ENCODE data around the gene LIMS3. TPM values are rescaled to one million over a fixed set of nuclear protein-coding genes. Genes with fewer than 3 reads are reported as not detected.
"Not testable (repeated sequence)": the region's sequence is repeated elsewhere in the genome, so short reads cannot be mapped to it uniquely, and the experiment has no call there.

The LIMS3 gene
- total RNA-seq, 4 donors from 2014 or later, result 2.4 to 9.6 (median 5.4) TPM

GRCh38 chr2:109905796-109906195 is 7.3 kb downstream of the LIMS3 start:
- intact Hi-C loops (cut with DNase I), result not testable (repeated sequence)

DNA sequence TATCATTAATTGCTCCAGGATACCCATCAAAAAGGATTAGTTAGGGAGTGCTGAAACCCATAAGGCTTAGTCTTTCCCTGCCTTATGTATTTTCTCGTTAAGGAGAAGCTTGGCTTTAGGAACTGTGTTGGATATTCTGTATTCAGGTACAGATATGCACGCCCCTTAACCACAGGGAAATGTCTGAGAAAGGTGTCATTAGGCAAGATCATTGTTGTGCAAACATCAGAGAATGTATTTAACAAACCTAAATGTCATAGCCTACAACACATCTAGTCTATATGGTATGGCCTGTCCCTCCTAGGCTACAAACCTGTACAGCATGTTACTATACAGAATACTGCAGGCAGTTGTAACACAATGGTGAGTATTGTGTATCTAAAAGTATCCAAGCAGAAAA is 10.1 kb downstream of the LIMS3 start:
- H3K27me3 ChIP-seq; DNase-seq; H3K27ac ChIP-seq; H3K36me3 ChIP-seq; H3K4me3 ChIP-seq (replicated peaks in 1 of 3); intact Hi-C loops (cut with DNase I); H3K4me1 ChIP-seq; H3K9me3 ChIP-seq: not testable (repeated sequence)
- no CpG with 5 or more reads among the region's 2 CpGs for WGBS, 2 donors

More at GRCh38 chr2:109905796-109906195, 7.3 kb downstream of the LIMS3 start:
- not testable (repeated sequence) for DNase-seq; H3K4me3 ChIP-seq (replicated peaks in 1 of 3); H3K27ac ChIP-seq; H3K9me3 ChIP-seq; H3K27me3 ChIP-seq; H3K36me3 ChIP-seq; H3K4me1 ChIP-seq
- no CpG with 5 or more reads among the region's 8 CpGs for WGBS, 2 donors

DNA sequence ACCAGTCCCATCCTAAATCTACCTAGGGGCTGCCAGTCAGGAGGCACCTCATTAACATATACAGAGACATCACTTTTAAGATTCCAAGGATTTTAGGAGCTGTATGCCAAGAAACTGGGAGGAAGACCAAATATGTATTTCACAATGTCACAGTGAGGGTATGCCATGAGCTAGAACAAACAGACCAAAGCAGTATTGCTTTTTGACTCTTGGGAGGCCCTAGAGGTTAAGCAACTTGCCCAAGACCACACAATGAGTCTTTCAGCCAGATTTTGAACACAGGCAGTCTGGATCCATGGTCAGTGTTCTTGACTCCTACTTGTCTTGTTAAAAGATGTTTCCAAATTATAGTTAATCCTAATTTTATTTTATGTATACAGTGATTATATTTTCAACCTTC is 12.3 kb downstream of the LIMS3 start:
- H3K9me3 ChIP-seq; H3K27me3 ChIP-seq; H3K4me3 ChIP-seq (replicated peaks in 1 of 3); H3K27ac ChIP-seq; H3K36me3 ChIP-seq; DNase-seq; H3K4me1 ChIP-seq; intact Hi-C loops (cut with DNase I): not testable (repeated sequence)

GRCh38 chr2:109913911-109914310 is 15.4 kb downstream of the LIMS3 start:
- H3K27me3 ChIP-seq; H3K4me3 ChIP-seq (replicated peaks in 1 of 3); H3K9me3 ChIP-seq; H3K4me1 ChIP-seq; H3K27ac ChIP-seq; DNase-seq; intact Hi-C loops (cut with DNase I); H3K36me3 ChIP-seq: not testable (repeated sequence)
- 100% methylated on average over 1 of the region's 2 CpGs; no CpG with 5 or more reads in 1 of the 2 donors for WGBS, 2 donors

GRCh38 chr2:109914552-109914951 is 16.1 kb downstream of the LIMS3 start:
- H3K4me3 ChIP-seq (replicated peaks in 1 of 3); H3K9me3 ChIP-seq; intact Hi-C loops (cut with DNase I); H3K27me3 ChIP-seq; H3K27ac ChIP-seq; H3K4me1 ChIP-seq; H3K36me3 ChIP-seq; DNase-seq: not testable (repeated sequence)
- no CpG with 5 or more reads among the region's 7 CpGs for WGBS, 2 donors

DNA sequence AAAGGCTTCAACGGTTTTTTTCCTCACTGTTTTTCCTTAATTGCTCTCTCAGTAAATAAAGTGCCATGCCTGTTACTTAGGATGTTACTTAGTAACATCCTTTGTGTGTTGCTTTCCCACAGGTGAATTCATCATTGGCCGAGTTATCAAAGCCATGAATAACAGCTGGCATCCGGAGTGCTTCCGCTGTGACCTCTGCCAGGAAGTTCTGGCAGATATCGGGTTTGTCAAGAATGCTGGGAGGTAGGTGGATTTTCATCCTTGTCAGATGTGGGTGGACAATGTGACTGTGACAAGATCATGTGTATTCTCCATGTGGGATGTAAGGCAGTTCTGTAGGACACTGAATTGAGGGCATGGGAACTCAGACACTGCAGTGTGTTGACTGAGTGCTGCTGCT is 17.3 kb downstream of the LIMS3 start:
- H3K27ac ChIP-seq; DNase-seq; H3K4me1 ChIP-seq; intact Hi-C loops (cut with DNase I); H3K4me3 ChIP-seq (replicated peaks in 1 of 3); H3K9me3 ChIP-seq; H3K27me3 ChIP-seq; H3K36me3 ChIP-seq: not testable (repeated sequence)
- no CpG with 5 or more reads among the region's 5 CpGs for WGBS, 2 donors

GRCh38 chr2:109920162-109920561 is 21.7 kb downstream of the LIMS3 start:
- H3K4me3 ChIP-seq (replicated peaks in 1 of 3); H3K27ac ChIP-seq; H3K36me3 ChIP-seq; intact Hi-C loops (cut with DNase I); H3K9me3 ChIP-seq; DNase-seq; H3K4me1 ChIP-seq; H3K27me3 ChIP-seq: not testable (repeated sequence)
- WGBS, 2 donors, result no CpG with 5 or more reads among the region's 2 CpGs

DNA sequence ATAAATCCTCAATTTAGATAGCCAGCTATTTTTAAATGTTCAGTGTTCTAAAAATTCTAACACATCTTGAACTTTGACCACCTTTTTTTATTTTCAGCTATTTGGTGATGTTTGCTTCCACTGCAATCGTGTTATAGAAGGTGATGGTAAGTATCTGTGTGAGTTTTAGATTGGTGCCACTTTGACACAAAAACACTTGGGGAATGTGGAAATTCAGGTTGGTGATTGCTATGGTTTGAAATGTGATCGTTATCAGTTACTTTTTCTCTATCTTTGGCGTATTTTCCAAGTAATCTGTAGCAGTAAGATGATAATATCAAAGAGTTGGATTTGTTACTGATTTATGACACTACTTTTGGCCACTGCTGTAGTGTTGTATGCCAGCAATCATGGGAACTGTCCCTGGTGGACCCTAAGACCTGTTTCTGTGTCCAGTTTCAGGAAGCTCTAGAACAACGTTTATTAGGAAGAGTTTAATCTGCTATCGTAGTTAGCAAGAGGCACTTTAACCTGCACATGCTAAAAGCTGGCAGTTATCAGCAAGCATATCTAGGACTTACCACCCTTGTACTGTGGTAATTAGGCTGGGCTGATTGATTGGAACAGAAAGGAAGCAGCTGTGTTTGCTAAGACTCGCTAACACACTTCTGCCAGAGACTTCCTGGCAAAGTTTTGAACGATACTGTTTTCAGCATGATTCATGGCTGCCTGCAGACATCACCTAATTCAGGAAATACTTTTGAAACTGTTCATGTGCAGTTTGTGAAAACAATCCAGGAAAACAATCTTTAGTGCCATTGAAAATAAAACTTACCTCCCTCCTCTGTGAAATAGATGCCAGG is 23.3 kb downstream of the LIMS3 start:
- DNase-seq; H3K4me3 ChIP-seq (replicated peaks in 1 of 3); intact Hi-C loops (cut with DNase I); H3K4me1 ChIP-seq; H3K9me3 ChIP-seq; H3K27me3 ChIP-seq; H3K27ac ChIP-seq; H3K36me3 ChIP-seq: not testable (repeated sequence)
- WGBS, 2 donors, result no CpG with 5 or more reads among the region's 7 CpGs

- H3K27me3 ChIP-seq; H3K4me3 ChIP-seq (replicated peaks in 1 of 3); H3K36me3 ChIP-seq; intact Hi-C loops (cut with DNase I); H3K4me1 ChIP-seq; H3K9me3 ChIP-seq; DNase-seq; H3K27ac ChIP-seq: not testable (repeated sequence)
- WGBS, 2 donors, result no CpG with 5 or more reads among the region's 2 CpGs
Measured at GRCh38 chr2:109924481-109924880, 26.0 kb downstream of the LIMS3 start.

GRCh38 chr2:109927803-109928202 is 29.3 kb downstream of the LIMS3 start:
- H3K27me3 ChIP-seq; H3K27ac ChIP-seq; H3K9me3 ChIP-seq; H3K36me3 ChIP-seq; intact Hi-C loops (cut with DNase I); H3K4me1 ChIP-seq; DNase-seq; H3K4me3 ChIP-seq (replicated peaks in 1 of 3): not testable (repeated sequence)
- WGBS, 2 donors, result no CpG with 5 or more reads among the region's 4 CpGs

GRCh38 chr2:109929222-109929621 is 30.7 kb downstream of the LIMS3 start:
- intact Hi-C loops (cut with DNase I); DNase-seq; H3K27ac ChIP-seq; H3K27me3 ChIP-seq; H3K36me3 ChIP-seq; H3K9me3 ChIP-seq; H3K4me1 ChIP-seq; H3K4me3 ChIP-seq (replicated peaks in 1 of 3): not testable (repeated sequence)
- no CpG with 5 or more reads among the region's 1 CpG for WGBS, 2 donors

DNA sequence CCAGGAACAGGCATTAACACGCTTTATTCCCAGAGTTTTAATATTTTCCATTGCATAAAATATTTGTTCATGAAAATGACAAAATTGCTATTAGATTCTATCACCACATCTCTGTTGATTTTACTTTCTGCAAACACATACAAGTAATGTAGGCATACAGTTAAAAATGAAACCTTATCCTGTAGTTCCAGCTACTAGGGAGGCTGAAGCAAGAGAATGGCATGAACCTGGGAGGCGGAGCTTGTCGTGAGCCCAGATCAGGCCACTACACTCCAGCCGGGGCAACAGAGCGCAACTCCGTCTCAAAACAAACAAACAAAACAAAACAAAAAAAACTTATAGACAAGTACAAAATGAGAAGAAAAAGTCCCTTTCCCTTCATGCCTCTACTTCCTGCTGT is 38.0 kb downstream of the LIMS3 start:
- intact Hi-C loops (cut with DNase I); H3K36me3 ChIP-seq; H3K27ac ChIP-seq; H3K4me1 ChIP-seq; H3K27me3 ChIP-seq; H3K4me3 ChIP-seq (replicated peaks in 1 of 3); H3K9me3 ChIP-seq; DNase-seq: not testable (repeated sequence)
- no CpG with 5 or more reads among the region's 6 CpGs for WGBS, 2 donors

DNA sequence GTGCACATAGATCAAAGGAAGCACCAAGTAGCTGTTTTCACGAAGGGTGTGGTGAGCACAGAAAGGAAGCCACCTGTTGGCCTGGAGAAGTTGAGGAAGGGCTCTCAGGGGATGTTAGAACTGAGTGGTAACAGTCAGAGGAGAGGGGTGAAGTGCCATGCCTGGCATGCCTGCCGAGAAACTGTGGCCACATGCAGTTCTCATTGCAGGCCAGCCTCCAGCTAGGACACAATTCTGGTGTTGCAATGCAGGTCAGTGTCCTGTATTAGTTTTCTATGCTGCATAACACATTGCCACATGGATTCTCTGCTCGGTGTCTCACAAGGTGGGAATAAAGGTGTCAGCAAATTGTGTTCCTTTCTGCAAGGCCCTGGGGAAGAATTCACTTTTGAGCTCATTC is 46.9 kb downstream of the LIMS3 start:
- no CpG with 5 or more reads among the region's 3 CpGs for WGBS, 2 donors
- H3K27ac ChIP-seq; intact Hi-C loops (cut with DNase I); H3K27me3 ChIP-seq; DNase-seq; H3K36me3 ChIP-seq; H3K4me3 ChIP-seq (replicated peaks in 1 of 3); H3K9me3 ChIP-seq; H3K4me1 ChIP-seq: not testable (repeated sequence)

Data from thyroid gland (tissue), 4 donors.